Jurkat, Clone E6-1 (cell line): ENCODE measurements around the gene SVOP.
"Not testable (repeated sequence)": the region's sequence is repeated elsewhere in the genome, so short reads cannot be mapped to it uniquely, and the experiment has no call there.

Source experiments
- DNase-seq: peaks from one replicate; pipeline ENCODE4 v3.0.0-alpha.2; 2011; ENCODE audit warnings: low read depth, low spot score
- H3K4me3 ChIP-seq: 2 replicates; pipeline ENCODE4 v1.5.1; 2011; ENCODE audit warnings: mild to moderate bottlenecking, low read length, control low read depth, moderate library complexity

The SVOP gene

DNA sequence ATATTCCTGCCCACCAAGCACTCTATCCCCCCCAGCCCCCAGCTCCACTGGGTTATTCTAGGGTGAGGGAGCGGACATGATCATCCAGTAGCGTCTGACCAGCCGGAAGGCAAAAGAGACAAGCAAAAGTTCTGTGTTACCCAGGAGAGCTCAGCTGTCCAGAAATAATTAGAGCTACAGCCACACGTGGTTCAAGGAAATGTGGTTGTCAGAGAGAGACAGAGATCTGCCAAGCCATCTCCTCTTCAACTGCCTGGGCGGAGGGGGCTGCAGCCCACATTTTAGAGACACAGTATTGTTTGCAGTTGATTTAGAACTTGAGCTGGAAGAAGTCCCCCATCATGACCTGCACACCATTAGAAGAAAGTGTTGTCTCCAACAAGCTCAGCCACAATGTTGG is 110.5 kb downstream of the SVOP start:
- H3K4me3 ChIP-seq: no peak overlapping the region
- DNase-seq: no peak

DNA sequence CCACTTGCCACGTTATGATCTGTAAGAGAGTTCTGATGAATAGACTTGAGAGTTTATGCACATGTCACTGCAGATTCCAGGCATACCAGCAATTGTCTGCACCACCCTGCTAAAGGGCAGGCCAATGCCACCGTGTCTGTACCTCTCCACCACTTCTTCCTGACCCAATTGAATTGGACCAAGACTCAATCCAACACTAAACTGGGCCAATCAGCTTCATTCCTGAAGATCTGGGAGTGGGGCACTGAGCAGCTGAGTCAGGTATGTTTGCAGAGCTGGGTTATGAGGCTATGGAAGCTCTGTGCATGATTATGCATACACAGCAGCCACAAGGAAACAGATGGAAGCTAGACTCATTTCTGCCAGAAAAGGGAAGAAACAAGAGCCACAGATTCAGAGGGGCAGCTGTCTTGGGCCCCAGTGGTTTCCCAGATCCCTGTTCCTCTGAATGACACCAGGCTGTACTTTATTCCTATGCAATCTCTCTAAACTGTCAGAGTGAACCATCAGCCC is 113.0 kb downstream of the SVOP start:
- H3K4me3 ChIP-seq: no peak overlapping the region
- DNase-seq: no peak

DNA sequence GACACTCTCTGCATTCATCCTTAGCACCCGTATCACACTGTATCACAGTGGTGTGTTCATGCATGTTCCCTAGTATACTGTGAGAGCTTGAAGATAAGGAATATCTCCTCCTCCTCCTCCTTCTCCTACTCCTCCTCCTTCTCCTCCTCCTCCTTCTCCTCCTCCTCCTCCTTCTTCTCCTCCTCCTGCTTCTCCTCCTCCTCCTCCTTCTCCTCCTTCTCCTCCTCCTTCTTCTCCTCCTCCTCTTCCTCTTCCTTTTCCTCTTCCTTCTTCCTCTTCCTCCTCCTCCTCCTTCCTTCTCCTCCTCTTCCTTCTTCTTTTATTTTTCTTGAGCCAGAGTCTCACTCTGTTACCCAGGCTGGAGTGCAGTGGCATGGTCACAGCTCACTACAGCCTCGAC is 113.9 kb downstream of the SVOP start:
- no peak overlapping the region for H3K4me3 ChIP-seq
- no peak for DNase-seq

DNA sequence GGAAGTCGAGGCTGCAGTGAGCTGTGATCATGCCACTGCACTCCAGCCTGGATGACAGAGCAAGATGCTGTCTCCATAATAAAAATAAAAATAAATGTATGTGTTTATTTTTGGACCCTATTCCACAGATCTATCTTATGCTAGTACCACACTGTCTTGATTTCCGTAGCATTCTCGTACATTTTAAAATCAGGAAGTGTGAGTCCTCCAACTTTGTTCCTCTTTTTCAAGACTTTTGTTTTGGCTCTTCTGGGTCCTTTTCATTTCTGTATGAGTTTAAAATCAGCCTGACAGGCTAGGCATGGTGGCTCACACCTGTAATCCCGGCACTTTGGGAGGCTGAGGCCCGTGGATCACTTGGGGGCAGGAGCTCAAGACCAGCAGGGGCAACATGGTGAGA is 115.1 kb downstream of the SVOP start:
- H3K4me3 ChIP-seq: no peak overlapping the region
- no peak for DNase-seq

GRCh38 chr12:108899145-108899544 is 121.7 kb downstream of the SVOP start:
- no peak for DNase-seq

DNA sequence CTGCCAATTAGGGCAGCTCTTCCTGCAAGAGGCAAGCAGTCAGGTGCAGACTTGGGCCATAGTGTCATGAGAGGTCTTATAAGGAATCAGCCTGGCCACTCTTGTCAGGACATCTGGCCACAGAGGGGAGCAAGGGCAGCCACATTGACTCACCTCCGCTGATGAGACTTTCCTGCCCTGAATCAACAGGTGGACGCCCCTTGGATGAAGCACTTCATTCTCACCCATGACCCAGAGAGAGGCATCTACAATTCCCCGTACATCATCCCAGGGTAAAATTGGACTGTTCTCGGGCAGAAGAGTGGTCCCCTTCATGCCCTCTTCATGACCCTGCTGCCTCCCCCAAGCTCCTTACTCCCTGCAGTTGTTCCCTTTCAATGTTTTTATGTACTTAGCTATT is 124.1 kb downstream of the SVOP start:
- H3K4me3 ChIP-seq: no peak overlapping the region

More at GRCh38 chr12:108899145-108899544, 121.7 kb downstream of the SVOP start:
- no peak overlapping the region for H3K4me3 ChIP-seq

GRCh38 chr12:108896336-108896735 is 124.5 kb downstream of the SVOP start:
- no peak for DNase-seq
- H3K4me3 ChIP-seq: no peak overlapping the region

More for the DNA sequence above, 124.1 kb downstream of the SVOP start:
- DNase-seq: no peak

GRCh38 chr12:108895220-108895802 is 125.6 kb downstream of the SVOP start:
- H3K4me3 ChIP-seq: no peak overlapping the region
- no peak for DNase-seq

- H3K4me3 ChIP-seq: no peak overlapping the region
- no peak for DNase-seq
These were observed 130.7 kb downstream of the SVOP start for GRCh38 chr12:108890208-108890607.

- H3K4me3 ChIP-seq: no peak overlapping the region
- DNase-seq: no peak
These were observed 132.8 kb downstream of the SVOP start for GRCh38 chr12:108888031-108888430.

GRCh38 chr12:108886873-108887629 is 133.8 kb downstream of the SVOP start:
- H3K4me3 ChIP-seq: no peak overlapping the region
- DNase-seq: no peak

DNA sequence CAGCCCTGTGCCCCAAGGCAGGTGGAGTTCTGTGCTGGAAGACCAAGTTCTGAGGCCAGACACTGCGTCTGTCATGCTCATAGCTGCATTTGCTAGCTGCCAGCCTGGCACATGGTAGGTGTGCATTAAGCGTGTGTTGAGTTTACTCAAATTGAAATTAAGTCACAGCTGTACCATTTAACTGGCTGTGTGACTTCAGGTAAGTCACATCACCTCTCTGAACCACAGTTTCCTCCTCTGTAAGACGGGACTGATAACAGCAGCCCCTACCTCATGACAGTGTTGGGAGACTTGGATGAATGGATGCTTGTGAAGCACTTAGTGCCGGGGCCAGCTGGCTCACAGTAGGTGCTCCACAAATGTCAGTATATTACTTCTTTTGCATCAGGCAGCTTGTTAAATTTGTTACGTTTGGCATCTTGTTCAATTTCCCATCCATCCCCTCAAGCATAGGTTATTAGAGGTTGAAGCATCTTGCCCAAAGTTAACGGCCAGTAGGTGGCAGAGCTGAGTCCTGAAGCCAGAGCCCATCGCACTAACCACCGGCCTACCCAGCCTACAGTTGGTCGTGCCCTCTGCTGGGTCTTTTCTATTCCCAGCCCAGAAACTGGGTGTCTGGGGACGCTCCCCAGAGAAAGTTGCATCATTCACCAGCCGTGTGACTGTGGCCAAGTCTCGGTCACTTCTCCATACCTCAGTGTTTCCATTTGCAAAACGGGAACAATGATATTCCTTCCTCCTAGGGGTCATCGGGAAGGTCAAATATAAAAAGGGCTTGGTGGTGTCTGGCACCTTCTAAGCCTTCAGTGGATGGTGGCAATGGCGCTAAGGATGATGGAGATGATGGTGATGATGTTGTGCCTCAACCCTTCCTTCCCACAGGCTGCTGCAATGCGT is 136.5 kb downstream of the SVOP start:
- peak; percentile 52 for DNase-seq
- no peak overlapping the region for H3K4me3 ChIP-seq

DNA sequence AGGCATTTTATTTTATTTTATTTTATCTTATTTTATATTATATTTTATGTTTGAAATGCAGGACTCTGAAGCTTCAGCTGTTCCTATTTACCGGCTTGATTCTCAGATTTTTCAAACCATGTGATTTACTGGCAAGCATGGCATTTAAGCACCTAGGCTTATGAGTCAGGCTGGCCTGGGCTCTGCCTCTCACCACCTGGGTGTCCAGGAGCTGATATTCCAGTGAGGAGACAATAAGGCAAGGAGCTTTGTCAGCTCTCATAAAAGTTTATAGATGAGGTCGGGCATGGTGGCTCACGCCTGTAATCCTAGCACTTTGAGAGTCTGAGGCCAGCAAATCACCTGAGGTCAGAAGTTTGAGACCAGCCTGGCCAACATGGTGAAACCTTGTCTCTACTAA is 138.9 kb downstream of the SVOP start:
- no peak overlapping the region for H3K4me3 ChIP-seq
- DNase-seq: no peak

DNA sequence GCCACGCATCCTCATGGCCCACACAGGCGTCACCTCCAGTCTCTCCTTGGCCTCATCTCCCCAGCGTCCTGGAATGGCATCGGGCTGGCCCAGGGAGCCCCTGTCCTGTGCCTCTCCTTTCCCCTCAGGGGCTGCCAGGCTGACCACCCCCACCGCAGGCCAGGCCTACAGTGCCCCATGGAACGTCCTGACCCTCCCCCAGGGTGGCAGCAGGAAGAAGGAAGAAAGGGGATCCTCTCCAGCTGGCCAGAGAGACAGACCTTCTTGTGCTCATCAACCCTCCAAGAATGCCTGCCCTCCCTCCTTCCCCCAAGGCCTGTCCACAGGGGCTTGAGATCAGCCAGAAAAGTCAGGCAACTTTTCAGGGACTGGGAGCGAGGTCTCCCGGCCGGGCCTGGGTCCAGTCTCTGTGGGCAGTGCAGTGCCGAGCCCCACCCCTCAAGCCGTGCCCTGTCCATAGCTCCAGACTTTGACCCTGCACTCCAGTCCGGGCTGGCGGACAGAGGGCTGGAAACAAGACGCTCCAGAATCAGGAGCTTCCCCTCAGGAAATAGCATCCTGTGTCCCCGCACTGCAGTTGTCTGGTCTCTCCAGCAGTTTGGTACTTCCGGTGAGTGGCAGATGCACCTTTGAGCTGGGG is 141.1 kb downstream of the SVOP start, which contains the start of gene DAO:
Gene DAO (plus strand): TSS at position 478 of the 640 bp plus-strand sequence. CDS start 4,915 bp downstream, outside the sequence.
- no peak within 1 kb of the TSS for H3K4me3 ChIP-seq
- DNase-seq: no peak

- DNase-seq: no peak
- H3K4me3 ChIP-seq: no peak overlapping the region
These were observed 144.3 kb downstream of the SVOP start for GRCh38 chr12:108876550-108876949.

- no peak overlapping the region for H3K4me3 ChIP-seq
- no peak for DNase-seq
These were observed 145.0 kb downstream of the SVOP start for GRCh38 chr12:108875682-108876361.

GRCh38 chr12:108875280-108875679 is 145.6 kb downstream of the SVOP start:
- H3K4me3 ChIP-seq: no peak overlapping the region
- DNase-seq: no peak

GRCh38 chr12:108868781-108869180 is 152.1 kb downstream of the SVOP start:
- no peak for DNase-seq

GRCh38 chr12:108866083-108866482 is 154.8 kb downstream of the SVOP start:
- not testable (repeated sequence) for H3K4me3 ChIP-seq, DNase-seq

More at GRCh38 chr12:108868781-108869180, 152.1 kb downstream of the SVOP start:
- H3K4me3 ChIP-seq: no peak overlapping the region
